A549 treated with RU486 at 1 μM for 4 hours (cell line): ENCODE results near the gene CCDC66. TPM values are rescaled to one million over a fixed set of nuclear protein-coding genes. Genes with fewer than 3 reads are reported as not detected.

Experiments used
- total RNA-seq: library from RNA; stranded (reverse); fragments of 200-300 nt; extraction: Qiagen RNA extraction; gene quantifications from 5 replicates; pipeline ENCODE4 v1.2.3, GENCODE V29; 2022; ENCODE audit warnings: low read depth

CCDC66 gene
- 4.8 to 7.7 TPM (median 6.2 TPM) in 5 replicates for total RNA-seq

GRCh38 chr3:56556908-56557830 is at the start of gene CCDC66:
Gene CCDC66 (plus strand): TSS chr3:56557175. CDS start chr3:56557243, 68 bp downstream.

Other genes with a start within 250 kb of the CCDC66 start
- gene ERC2, start 88.7 kb upstream of the CCDC66 start, total RNA-seq, result 0.23 TPM in 1 of 5 replicates, not detected in the others
- 10.2 to 24.5 TPM (median 22.0 TPM) in 5 replicates for gene TASOR, start 126.1 kb downstream of the CCDC66 start, total RNA-seq
- 6.1 to 8.6 TPM (median 7.9 TPM) in 5 replicates for gene ARHGEF3, start 244.8 kb downstream of the CCDC66 start, total RNA-seq